PC-3 (cell line): ENCODE data around the gene CTSF.
"Not testable (repeated sequence)": the region's sequence is repeated elsewhere in the genome, so short reads cannot be mapped to it uniquely, and the experiment has no call there.

Experiments used
- CTCF ChIP-seq: fragments of 300-600 bp; sonication (generic); conservative IDR thresholded peaks from 2 replicates; pipeline ENCODE4 v1.5.1; 2017; ENCODE audit warnings: antibody characterized with exemption, low read depth, mild to moderate bottlenecking, low read length
- EZH2 ChIP-seq: fragments of 300-600 bp; sonication (generic); IDR thresholded peaks from one replicate; pipeline ENCODE4 v1.6.1; 2017; ENCODE audit warnings: antibody characterized with exemption, mild to moderate bottlenecking, low read length; ENCODE audit not compliant: unreplicated experiment
- EZH2phosphoT487 ChIP-seq: fragments of 300-600 bp; sonication (generic); IDR thresholded peaks from 2 replicates; pipeline ENCODE4 v1.6.1; 2018; ENCODE audit warnings: mild to moderate bottlenecking, antibody characterized with exemption, low read length, borderline replicate concordance

GRCh38 chr11:66544952-66545351, 23.5 kb downstream of the CTSF start:
- not testable (repeated sequence) for TF ChIP-seq CTCF, EZH2, EZH2phosphoT487
